GM19238 (cell line): Measurements from ENCODE around the gene TRABD.

Experiments used
- DNase-seq: peaks from one replicate; pipeline ENCODE4 v3.0.0; 2011; ENCODE audit warnings: low spot score; ENCODE audit not compliant: insufficient read length

The TRABD gene

GRCh38 chr22:50217543-50218152 is 31.9 kb downstream of the TRABD start:
- no peak for DNase-seq

GRCh38 chr22:50218153-50218995 is 32.7 kb downstream of the TRABD start:
- no peak for DNase-seq

GRCh38 chr22:50218996-50219727 is 33.4 kb downstream of the TRABD start:
- no peak for DNase-seq

GRCh38 chr22:50219800-50220602 is 34.3 kb downstream of the TRABD start:
- DNase-seq, result no peak

GRCh38 chr22:50220603-50221409 is 35.1 kb downstream of the TRABD start:
- no peak for DNase-seq

GRCh38 chr22:50221410-50222300 is 35.9 kb downstream of the TRABD start:
- no peak for DNase-seq

GRCh38 chr22:50222508-50222907 is 36.8 kb downstream of the TRABD start:
- no peak for DNase-seq

- no peak for DNase-seq
Observed at GRCh38 chr22:50224071-50224470, 38.4 kb downstream of the TRABD start.

GRCh38 chr22:50225200-50225969 is 39.7 kb downstream of the TRABD start:
- no peak for DNase-seq

GRCh38 chr22:50226063-50226874 is 40.6 kb downstream of the TRABD start:
- DNase-seq, result no peak

GRCh38 chr22:50226875-50227165 is 41.1 kb downstream of the TRABD start:
- no peak for DNase-seq

GRCh38 chr22:50227579-50228215 is 42.0 kb downstream of the TRABD start:
- DNase-seq, result no peak

GRCh38 chr22:50228366-50228765 is 42.7 kb downstream of the TRABD start:
- no peak for DNase-seq

- no peak for DNase-seq
Observed at GRCh38 chr22:50229370-50229769, 43.7 kb downstream of the TRABD start.

GRCh38 chr22:50232481-50233151 is 46.9 kb downstream of the TRABD start:
- no peak for DNase-seq

- DNase-seq, result no peak
Observed at GRCh38 chr22:50233223-50233622, 47.5 kb downstream of the TRABD start.

GRCh38 chr22:50236731-50237409 is 51.2 kb downstream of the TRABD start:
- DNase-seq, result no peak
